DND-41 (cell line): ENCODE data around the gene RPS15A.

ENCODE experiments used
- ATAC-seq: fragments of 200-7000 bp; cut with Tn5 transposase; 3 replicates; pipeline ENCODE4 v1.9.1; 2021; ENCODE audit warnings: low read depth; ENCODE audit not compliant: insufficient read depth
- DNase-seq: peaks from one replicate; pipeline ENCODE4 v3.0.0-alpha.2; 2020
- H2AFZ ChIP-seq: 2 replicates; pipeline ENCODE4 v1.6.0; 2012; ENCODE audit warnings: low read depth, low read length
- H3K27ac ChIP-seq: 2 replicates; pipeline ENCODE4 v1.5.1; 2012; ENCODE audit warnings: low read length, inconsistent platforms
- H3K27me3 ChIP-seq: fragments of 200-600 bp; sonication (generic); 2 replicates; pipeline ENCODE4 v1.6.0; 2012; ENCODE audit warnings: low read length, mild to moderate bottlenecking, inconsistent platforms; ENCODE audit not compliant: insufficient read depth, poor library complexity
- H3K36me3 ChIP-seq: 2 replicates; pipeline ENCODE4 v1.5.1; 2012; ENCODE audit warnings: low read length, inconsistent platforms; ENCODE audit not compliant: insufficient read depth
- H3K4me1 ChIP-seq: 2 replicates; pipeline ENCODE4 v1.5.1; 2012; ENCODE audit warnings: mild to moderate bottlenecking, low read length; ENCODE audit not compliant: insufficient read depth
- H3K4me2 ChIP-seq: 2 replicates; pipeline ENCODE4 v1.6.0; 2012; ENCODE audit warnings: mild to moderate bottlenecking, moderate library complexity, low read length, inconsistent platforms; ENCODE audit not compliant: insufficient read depth
- H3K4me3 ChIP-seq, 2 experiments: fragments of 200-600 bp in 1 of 2; shearing (Covaris generic) in 1 of 2; 2 replicates each; pipeline ENCODE4 v1.5.1; 2012 to 2016; ENCODE audit warnings: inconsistent platforms in 2 of 2, low read length in 2 of 2, mild to moderate bottlenecking in 2 of 2, low read depth in 1 of 2, moderate library complexity in 1 of 2
- H3K79me2 ChIP-seq: 2 replicates; pipeline ENCODE4 v1.6.0; 2012; ENCODE audit warnings: low read length, inconsistent platforms; ENCODE audit not compliant: insufficient read depth
- H3K9ac ChIP-seq: 2 replicates; pipeline ENCODE4 v1.6.0; 2012; ENCODE audit warnings: low read depth, mild to moderate bottlenecking, inconsistent platforms, low read length, moderate library complexity
- H3K9me3 ChIP-seq: 2 replicates; pipeline ENCODE4 v1.5.1; 2012; ENCODE audit warnings: low read length, moderate library complexity, mild to moderate bottlenecking, inconsistent platforms; ENCODE audit not compliant: insufficient read depth, severe bottlenecking
- H4K20me1 ChIP-seq: 2 replicates; pipeline ENCODE4 v1.6.0; 2012; ENCODE audit warnings: low read length; ENCODE audit not compliant: insufficient read depth
- CTCF ChIP-seq: IDR thresholded peaks from 2 replicates; pipeline ENCODE4 v1.5.1; 2012; ENCODE audit warnings: borderline replicate concordance, low read length, moderate library complexity, mild to moderate bottlenecking; ENCODE audit not compliant: poor library complexity, severe bottlenecking; ENCODE audit errors: extremely low read depth
- EZH2 ChIP-seq: IDR thresholded peaks from 3 replicates; pipeline ENCODE4 v1.6.1; 2012; ENCODE audit warnings: borderline replicate concordance, low read depth, mild to moderate bottlenecking, moderate library complexity, low read length, inconsistent platforms; ENCODE audit not compliant: severe bottlenecking

The RPS15A gene

DNA sequence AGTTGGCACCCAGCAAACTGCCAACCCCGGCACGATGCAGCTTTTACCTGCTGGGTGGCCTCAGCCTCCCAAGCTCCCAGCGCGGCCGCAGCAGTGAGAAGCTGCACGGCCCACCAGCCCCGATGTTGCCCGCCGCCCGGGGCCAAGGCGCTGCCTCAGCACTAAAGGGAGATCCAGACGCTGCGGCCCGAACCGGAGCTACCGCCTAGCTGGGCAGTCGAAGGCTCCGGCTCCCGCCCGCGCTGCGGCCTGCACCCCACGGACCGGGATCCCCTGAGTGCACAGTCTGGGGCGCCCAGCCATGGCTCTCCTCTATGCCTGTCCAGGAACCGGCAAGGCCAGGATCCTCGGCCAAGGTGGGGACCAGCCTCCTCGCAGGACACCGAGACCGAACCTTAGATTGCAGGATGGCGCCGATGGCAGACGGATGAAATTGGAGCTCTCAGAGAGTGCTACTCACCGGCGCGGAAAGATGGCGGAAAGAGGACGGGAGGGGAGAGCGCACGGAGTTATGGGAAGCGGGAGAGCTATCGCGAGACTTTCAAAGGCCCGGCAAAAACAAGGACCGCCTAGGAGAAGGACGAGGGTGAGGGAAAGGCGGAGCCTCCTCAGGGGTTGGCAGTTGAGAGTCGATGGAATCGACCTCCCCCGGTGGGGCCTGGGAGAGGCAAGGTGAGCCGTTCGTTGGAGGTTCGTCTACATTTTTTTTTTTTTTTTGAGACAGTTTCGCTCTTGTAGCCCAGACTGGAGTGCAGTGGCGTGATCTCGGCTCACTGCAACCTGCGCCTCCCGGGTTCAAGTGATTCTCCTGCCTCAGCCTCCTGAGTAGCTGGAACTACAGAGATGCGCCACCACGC, at the start of gene RPS15A:
Gene RPS15A (minus strand): TSS at position 485 of the 857 bp plus-strand sequence. CDS start 1,221 bp downstream, outside the sequence.
- Histone ChIP-seq H3K4me3 (peak within 1 kb of the TSS; percentile 68 to 84), H3K79me2 (peaks cover 65% of the 10 kb centered on the region), H3K4me1 (peaks cover 56% of the 10 kb centered on the region), H3K9ac (peak within 1 kb of the TSS; percentile 84), H3K36me3 (peaks cover 86% of the 10 kb centered on the region), H4K20me1 (peaks cover 50% of the 10 kb centered on the region), H3K27ac (peak within 1 kb of the TSS; percentile 87), H2AFZ (peak within 1 kb of the TSS; percentile 97), H3K9me3 (no peaks in the 10 kb centered on the region), H3K4me2 (peak within 1 kb of the TSS; percentile 79), H3K27me3 (no peaks in the 10 kb centered on the region)
- DNase-seq: peak; percentile 96
- ATAC-seq: peak; percentile 98
- no peak for TF ChIP-seq CTCF
- no peak for TF ChIP-seq EZH2

DNA sequence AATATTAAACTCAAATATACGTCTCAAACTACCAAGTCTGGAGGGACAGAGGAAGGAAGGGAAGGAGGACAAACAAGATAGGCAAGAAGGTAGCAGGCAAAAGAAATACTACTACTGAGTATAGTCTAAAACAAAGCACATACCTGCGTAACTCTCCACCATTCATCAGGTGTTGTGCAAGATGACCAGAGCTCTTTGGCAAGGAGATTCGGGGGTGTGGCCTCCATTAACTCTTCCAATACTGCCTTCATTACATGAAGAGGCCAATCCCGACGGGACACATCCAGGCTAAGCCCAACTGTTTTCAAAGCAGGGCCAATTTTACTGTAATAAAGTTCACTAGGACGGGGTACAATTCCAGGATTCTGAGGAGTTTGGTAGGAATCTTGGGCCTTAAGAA, 49.4 kb upstream of the RPS15A start:
- TF ChIP-seq EZH2: no peak
- TF ChIP-seq CTCF: no peak
- peaks cover 1% of the 10 kb centered on the region; the same call in 1 of the 2 replicates for H3K79me2 ChIP-seq
- H3K4me3 ChIP-seq: no peak overlapping the region
- H3K9ac ChIP-seq: no peak overlapping the region
- H3K27me3 ChIP-seq: no peaks in the 10 kb centered on the region
- ATAC-seq (no peak), DNase-seq (no peak)
- H3K27ac ChIP-seq: no peak overlapping the region
- H3K4me1 ChIP-seq: no peaks in the 10 kb centered on the region
- peaks cover 97% of the 10 kb centered on the region for H3K36me3 ChIP-seq
- H2AFZ ChIP-seq: no peak overlapping the region
- H3K4me2 ChIP-seq: no peak overlapping the region
- no peaks in the 10 kb centered on the region for H4K20me1 ChIP-seq
- H3K9me3 ChIP-seq: no peaks in the 10 kb centered on the region

DNA sequence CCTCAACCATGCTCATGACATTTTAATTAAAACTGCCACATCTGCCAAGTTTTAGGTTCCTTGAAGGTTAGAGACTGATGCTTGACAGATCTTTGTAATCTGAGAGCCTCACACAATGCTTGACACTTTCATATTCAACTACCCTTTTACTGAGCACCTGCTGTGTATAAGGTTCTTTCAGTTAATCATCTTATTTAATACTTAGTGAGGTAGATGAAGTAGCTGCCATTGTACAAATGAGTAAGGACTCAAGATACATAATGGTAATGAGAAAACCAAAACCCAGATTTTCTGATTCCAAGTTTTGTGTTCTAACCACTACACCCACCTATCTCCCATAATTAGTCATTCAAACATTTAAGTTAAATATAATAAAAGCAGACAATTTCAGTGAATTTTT, 46.6 kb upstream of the RPS15A start:
- Histone ChIP-seq H3K27me3 (no peaks in the 10 kb centered on the region), H3K4me3 (no peak overlapping the region), H4K20me1 (no peaks in the 10 kb centered on the region), H3K4me2 (no peak overlapping the region), H3K27ac (no peak overlapping the region), H2AFZ (no peak overlapping the region), H3K36me3 (peaks cover 98% of the 10 kb centered on the region), H3K4me1 (no peaks in the 10 kb centered on the region), H3K9me3 (no peaks in the 10 kb centered on the region), H3K79me2 (no peaks in the 10 kb centered on the region), H3K9ac (no peak overlapping the region)
- no peak for ATAC-seq
- no peak for DNase-seq
- TF ChIP-seq CTCF: no peak
- no peak for TF ChIP-seq EZH2
